Astrocyte of the spinal cord (primary cell): ENCODE measurements around the gene RAP2A.

Experiments used
- DNase-seq: peaks from one replicate; pipeline ENCODE4 v3.0.0; 2011; ENCODE audit warnings: low read depth, low spot score
- H3K4me3 ChIP-seq: 2 replicates; pipeline ENCODE4 v1.5.1; 2011; ENCODE audit warnings: low read depth, mild to moderate bottlenecking, low read length, moderate library complexity
- CTCF ChIP-seq: IDR thresholded peaks from 2 replicates; pipeline ENCODE4 v1.5.1; 2012; ENCODE audit warnings: low read depth, mild to moderate bottlenecking, low read length, inconsistent platforms
- in situ Hi-C: cut with HindIII; loops from 2 replicates; pipeline ENCODE4 v1.10.0; 2017; ENCODE audit warnings: low sequenced_read_pairs

The RAP2A gene

GRCh38 chr13:97484301-97484700, 50.3 kb downstream of the RAP2A start:
- in situ Hi-C loops, result no loop called here
- DNase-seq, result no peak
- no peak overlapping the region for H3K4me3 ChIP-seq
- TF ChIP-seq CTCF, result no peak

GRCh38 chr13:97485320-97485719, 51.4 kb downstream of the RAP2A start:
- no peak overlapping the region for H3K4me3 ChIP-seq
- no peak for TF ChIP-seq CTCF
- DNase-seq, result no peak
- in situ Hi-C loops, result no loop called here

- no peak for TF ChIP-seq CTCF
- H3K4me3 ChIP-seq, result no peak overlapping the region
- DNase-seq, result no peak
- in situ Hi-C loops, result no loop called here
These were observed 56.8 kb downstream of the RAP2A start for GRCh38 chr13:97490702-97491307.

GRCh38 chr13:97491452-97491851, 57.5 kb downstream of the RAP2A start:
- in situ Hi-C loops, result no loop called here
- DNase-seq, result no peak

GRCh38 chr13:97492257-97492656, 58.3 kb downstream of the RAP2A start:
- DNase-seq, result no peak
- TF ChIP-seq CTCF, result no peak
- H3K4me3 ChIP-seq, result no peak overlapping the region
- in situ Hi-C loops, result no loop called here

More at GRCh38 chr13:97491452-97491851, 57.5 kb downstream of the RAP2A start:
- no peak for TF ChIP-seq CTCF
- H3K4me3 ChIP-seq, result no peak overlapping the region

GRCh38 chr13:97492684-97493371, 58.9 kb downstream of the RAP2A start:
- no peak overlapping the region for H3K4me3 ChIP-seq
- DNase-seq, result no peak
- no peak for TF ChIP-seq CTCF
- in situ Hi-C loops, result no loop called here
